Activated T-helper 1 cell treated with Interleukin-2 at 50 U/mL for 16 hours (primary cell): ENCODE measurements around the gene TMPRSS3.

Experiments used
- DNase-seq: peaks from one replicate; pipeline ENCODE4 v3.0.0-alpha.2; 2020; ENCODE audit warnings: low read depth

The TMPRSS3 gene

DNA sequence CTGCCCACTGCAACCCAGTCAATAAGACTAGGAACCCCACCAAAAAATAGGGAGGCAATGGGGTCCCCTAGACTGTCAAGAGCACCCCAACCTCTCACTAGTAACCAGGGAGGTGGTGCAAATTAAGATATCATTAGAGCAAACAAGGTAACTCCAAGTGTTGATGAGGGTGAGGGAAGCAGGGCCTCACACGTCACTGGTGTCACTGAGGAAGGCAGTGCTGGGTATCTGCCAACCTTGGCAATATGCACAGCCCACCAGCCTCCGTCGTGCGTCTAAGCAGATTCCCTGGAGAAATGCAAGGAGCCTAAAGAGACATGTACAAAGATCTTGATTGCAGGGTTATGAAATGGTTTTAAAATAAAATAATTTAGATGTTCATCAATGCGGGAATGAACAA is 11.6 kb upstream of the TMPRSS3 start:
- no peak for DNase-seq

DNA sequence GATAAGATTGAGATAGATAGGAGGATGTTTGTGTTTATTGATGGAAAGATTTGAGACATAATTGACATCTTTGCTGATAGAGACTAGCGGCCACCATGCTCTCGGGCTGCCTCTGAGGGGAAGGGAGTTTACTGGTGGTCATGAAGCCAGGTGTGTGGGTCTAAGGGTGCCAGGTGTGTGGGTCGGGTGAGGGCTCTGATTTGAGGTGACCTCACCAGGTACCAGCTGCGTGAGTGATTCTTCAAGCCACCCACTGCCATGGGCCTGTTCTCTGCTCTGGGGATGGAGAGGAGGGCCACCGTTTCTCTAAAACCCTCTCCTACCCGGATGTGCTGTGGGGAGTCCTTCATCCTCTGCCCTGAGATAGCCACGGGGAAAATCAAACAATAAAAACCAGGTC is 11.0 kb upstream of the TMPRSS3 start:
- DNase-seq: no peak

DNA sequence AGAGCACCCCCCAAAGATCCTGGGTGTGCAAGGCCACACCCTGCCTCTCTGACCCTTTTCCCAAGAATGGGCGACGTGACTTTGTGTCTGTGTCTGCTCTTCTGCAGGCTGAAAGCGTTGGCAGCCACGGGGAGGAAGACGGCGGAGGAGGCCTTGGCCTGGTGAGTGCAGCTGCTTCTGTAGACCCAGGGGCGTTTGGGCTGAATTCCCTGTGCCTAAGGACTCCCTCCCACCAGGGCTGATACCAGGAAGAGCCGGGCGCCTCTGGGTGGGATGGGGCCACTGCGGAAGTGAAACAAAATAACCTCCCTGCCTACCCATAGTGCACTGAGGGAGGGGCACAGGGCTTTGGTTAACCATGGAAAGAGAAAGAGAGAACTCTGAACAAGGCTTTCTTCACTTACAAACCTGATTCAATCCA is 10.4 kb upstream of the TMPRSS3 start:
- no peak for DNase-seq

DNA sequence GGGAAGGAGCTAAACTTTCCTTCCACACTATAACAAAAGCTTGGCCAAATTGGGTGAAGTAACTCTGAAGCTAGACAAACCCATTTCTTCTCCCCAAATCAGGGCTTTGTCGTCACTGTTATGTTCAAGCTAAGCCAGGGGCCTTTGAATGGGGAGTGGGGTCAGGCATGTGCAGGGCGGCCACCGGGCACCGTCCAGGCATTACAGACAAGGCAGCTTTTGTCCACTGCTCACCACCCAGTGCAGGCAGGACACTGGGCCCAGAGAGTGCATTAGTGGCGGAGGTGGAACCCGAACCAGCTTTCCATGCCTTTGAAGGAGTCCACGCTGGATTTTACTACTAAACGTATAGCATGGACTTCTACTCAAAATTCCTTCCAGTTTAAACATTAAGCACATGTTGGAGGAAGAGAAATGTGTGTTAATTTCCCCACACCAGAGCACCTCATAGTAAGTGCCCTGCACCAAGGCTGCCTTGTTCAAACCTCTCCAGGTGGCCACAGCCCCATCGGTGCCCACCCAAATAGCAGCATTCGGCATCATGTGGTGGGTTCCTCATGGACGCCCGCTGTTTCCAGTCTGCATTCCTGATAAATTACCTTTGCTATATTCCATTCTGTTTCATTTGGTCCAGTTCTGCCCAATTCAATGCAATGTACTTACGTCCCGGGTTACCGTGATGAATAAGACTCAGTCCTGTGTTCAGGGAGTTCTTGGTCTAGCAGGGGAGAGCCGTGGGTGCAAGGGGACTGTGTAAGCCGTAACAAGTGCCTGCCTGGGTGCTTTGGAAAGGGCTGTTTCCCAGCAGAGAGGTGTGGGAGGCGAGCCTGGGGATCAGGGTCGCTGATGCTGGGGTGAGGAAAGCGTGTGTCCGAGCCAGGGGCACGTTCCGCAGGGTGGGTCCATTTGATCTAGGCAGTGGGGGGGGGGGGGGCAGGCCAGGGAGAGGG is 9.5 kb upstream of the TMPRSS3 start:
- DNase-seq: no peak

DNA sequence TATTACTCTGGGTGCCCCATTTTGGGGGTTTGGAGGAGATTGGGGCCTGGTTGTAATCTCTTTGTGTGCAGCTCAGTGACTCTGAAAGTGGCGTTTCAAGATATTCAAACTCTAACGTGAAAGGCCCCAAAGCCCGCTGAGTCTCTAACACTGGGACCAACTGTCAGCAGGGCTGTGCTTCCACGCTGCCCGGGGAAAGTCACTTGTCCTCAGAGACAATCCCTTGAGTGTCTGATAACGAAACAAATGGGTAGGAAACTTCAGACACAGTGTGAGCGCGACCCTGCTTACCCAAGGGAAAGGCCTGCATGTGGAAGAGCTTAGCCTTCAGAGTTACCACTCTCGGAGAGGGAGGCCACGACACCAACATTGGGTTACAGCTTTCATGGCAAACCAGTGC is 8.7 kb upstream of the TMPRSS3 start:
- DNase-seq: no peak

DNA sequence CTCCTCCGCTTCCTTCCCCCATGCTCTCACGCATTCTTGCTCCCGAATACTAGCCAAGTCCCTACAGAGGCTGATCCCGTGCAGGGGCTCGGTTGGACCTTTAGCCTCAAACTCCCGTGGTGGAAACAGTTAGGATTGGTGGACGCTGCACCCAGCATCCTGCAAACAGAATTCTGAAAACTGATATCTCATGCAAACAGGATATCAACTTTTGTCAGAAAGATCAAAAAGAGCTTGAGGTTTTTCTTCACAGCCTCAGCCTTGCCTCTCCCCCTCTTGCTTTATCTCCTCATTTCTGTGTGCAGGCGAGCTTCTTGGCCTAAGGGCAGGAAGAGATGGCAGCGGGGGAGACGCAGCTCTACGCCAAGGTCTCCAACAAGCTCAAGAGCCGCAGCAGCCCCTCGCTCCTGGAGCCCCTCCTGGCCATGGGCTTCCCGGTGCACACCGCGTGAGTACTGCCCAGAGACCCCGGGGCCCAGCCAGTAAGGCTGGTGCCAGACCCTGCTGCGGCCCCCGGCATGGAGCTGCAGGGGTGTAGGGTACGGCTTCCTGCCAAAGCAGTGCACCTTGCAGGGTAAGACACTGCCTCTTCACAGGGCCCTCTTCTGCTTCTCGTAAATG is 7.9 kb upstream of the TMPRSS3 start, which contains the start of gene UBASH3A:
UBASH3A (plus strand) TSS at position 292 of the 621 bp plus-strand sequence; CDS start at position 336, 44 bp downstream.
- DNase-seq: no peak

DNA sequence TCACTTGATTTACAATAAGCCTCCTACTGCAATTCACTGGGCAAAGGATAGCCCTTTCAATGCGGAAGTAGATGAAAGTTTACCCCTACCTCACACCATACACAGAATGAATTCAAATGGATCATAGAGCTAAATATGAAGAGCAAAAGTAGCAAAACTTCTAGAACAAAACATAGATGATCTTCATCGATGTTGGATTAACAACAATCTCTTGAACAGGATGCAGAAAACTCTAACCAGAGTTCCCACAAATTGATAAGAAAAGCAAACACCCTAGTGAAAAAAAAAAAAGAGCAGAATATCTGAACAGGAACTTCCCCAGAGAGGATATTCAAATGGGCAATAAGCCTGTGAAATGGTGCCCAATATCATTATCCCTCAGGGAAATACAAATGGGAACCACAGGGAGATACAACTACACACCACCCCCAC is 6.0 kb upstream of the TMPRSS3 start:
- DNase-seq: no peak

DNA sequence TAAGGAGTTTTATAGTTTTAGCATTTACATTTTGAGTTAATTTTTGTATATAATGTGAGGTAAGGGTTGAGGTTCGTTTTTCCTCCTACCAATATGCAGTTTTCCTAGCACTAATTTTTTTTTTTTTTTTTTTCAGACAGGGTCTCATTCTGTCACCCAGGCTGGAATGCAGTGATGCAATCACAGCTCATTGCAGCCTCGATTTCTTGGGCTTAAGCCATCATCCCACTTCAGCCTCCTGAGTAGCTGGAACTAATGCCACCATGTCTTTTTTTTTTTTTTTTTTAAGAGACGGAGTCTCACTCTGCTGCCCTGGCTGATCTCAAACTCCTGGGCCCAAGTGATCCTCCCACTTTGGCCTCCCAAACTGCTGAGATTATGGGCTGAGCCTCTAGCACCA is 5.3 kb upstream of the TMPRSS3 start:
- no peak for DNase-seq

DNA sequence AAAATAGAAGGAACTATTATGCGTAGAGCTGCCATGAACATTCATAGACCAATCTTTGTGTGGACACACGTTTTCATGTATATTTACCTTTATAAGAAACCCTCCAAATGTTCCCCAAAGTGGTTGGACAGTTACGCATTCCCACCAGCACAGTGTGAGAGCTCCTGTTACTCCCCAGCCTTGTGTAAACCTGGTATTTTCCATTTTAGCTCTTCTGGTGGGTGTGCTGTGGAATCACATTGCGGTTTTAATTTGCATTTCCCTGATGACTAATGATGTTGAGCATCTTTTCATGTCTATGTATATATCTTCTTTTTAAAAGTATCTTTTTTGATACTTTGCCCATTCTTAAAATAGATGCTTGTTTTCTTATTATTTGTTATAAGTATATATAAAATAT is 4.7 kb upstream of the TMPRSS3 start:
- no peak for DNase-seq

DNA sequence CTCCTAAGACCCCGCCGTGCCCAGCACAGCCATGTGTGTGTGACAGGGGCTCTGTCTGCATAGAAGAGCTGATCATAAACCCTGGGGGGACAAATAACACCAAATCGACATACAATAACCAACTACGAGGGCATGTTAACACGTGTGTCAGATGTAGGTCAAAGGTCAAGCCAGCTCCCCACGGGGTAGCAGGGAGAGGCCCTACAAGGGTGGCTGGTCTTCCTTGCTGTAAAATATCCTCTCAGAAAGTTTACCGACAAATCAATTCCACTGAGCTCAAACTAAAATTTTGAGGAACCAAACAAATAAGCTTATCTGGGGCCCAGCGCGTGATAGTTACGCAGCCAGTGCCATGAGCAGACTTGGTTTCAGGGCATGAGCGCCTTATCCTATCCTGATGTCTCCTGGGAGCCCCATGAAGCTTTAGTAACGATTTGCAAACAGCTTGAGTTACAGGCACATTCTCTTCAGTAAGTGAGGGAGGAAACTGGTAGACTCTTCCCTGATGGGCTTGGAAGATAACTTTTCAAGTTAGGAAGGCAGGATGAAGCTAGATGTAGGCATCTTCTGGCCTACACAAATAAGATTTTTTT is 2.7 kb upstream of the TMPRSS3 start:
- no peak for DNase-seq

DNA sequence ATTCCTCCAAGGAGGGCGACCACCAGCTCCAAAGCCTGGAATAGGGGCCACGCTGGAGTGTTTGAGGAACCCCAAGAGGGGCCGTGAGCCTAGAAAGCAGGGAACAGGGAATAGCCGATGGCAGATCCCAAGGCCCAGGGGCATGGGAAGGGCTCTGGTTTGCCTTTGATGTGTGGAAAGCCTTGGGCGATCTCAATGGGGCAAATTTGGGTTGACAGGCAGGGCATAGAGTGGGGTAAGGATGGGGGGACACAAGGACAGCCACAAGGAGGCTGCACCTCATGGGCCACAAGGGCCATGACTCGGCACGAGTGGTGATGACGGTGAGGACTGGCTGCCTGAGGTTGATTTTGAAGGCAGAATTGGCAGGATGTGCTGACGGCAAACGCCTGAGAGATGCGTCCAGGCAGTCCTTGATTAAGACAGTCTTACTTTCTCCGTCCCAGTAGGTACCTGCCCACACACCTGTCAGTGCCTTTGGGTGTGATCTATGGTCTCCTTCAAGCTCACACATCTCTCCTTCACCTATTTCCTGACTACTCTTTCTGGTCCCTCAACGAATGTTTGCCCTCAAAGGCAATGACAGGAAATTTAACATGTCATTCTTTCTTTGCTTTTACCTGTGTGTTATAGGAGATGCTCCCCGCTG is 2.0 kb upstream of the TMPRSS3 start:
- DNase-seq: no peak

DNA sequence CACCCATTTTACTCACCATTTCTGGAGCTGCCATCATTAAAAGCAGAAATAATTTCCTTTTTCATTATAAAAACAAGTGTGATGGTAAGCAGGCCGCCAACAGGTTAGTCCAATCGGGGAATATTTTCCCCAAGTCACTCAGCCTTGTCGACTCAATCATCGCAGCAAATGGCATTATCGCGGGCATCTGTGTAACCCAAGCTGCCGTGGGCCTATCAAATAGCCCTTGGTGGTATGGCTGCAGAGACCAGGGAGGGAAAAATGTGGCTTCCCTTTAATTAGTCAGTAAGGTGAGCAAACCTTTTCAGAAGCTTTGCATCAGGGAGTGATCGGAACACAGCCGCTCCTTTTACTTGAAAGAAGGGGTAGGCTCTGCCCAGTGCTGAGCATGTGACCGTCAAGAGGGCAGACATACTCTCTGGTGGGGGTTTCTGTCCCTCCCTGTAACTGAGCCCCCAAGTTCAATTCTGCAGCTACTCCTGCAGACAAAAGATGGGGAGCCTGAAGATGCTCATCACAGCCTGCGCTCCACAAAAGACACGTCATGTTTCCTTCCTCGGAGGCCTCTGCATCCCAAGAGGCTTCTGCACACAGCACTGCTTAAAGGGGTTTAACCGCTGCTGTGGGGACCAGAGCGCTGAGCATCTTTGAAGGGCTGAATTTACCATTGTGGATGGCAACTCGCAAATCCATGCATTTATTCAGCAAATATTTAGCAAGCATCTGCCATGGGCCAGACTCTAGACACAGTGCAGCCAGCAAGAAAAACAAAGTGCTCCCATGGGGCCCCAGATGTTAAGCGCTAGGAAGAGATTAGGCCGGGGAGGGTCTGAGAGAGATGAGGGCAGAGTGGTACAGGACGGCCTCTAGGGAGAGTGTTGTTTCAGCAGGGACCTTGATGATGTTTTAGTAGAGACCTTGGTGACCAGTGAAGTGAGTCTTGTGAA is 1.2 kb upstream of the TMPRSS3 start:
- no peak for DNase-seq

DNA sequence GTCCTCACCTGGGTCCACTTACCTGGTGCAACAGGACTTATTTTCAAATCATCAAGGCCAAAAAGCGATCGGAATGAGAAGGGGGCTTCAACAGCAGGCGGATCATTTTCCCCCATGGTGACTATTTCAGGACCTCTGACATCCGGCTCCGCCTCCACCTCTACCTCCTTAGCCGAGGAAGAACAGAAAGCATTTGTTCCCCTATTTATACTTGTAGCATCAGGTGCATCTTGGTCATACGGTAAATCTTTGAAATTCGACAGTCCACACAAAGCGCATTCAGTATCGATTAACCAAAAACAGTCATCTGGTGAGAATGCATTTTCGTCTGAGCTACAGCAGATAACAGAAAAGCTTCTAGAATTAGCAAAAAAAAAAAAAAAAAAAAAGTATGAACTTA is 550 bp downstream of the TMPRSS3 start:
- DNase-seq: no peak

DNA sequence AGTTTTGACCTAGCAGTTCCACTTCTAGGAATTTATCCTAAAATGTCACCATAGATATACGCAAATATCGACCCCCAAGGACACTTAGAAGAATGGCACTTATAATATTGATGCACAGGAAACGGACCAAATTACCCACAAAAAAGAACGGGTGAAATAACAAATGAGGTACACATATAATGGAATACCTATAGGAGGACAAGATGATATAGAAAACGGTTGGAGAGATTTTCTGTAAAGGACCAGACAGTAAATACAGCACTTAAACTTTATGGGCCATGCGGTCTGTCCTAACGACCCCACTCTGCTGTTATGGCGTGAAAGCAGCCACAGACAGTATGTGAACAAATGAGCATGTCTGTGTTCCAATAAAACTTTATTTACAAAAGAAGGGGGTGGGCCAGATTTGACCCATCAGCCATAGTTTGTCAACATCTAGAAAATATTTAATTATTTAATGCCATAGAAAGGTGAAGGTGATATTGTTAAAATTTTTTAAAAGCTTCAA is 2.4 kb downstream of the TMPRSS3 start:
- no peak for DNase-seq

DNA sequence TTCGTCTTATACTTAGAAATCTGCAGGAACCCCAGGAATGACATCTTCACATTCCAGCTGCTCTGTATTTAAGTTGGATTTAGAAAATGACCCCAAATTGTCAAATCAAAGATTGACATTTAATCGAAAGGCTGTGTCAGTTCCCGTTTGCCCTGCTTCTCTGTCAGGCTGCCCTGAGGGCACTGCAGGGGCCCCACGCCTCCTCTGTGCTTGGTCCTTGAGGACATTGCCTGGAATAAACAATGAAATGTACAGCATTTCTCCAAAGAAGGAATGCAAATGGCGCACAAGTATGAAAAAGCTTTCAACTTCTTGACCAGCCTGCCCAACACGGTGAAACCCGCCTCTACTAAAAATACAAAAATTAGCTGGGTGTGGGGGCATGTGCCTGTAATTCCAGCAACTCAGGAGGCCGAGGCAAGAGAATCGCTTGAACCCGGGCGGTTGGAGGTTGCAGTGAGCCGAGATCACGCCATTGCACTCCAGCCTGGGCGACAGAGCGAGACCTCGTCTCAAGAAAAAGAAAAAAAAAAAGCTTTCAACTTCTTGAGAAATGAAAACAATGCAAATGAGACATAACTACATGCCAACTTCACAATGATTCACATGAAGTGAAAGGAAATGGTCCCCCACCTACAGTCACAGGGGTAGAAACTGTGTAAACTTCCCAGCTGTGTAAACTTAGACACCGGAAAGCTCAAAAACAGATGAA is 3.0 kb downstream of the TMPRSS3 start:
- DNase-seq: no peak

DNA sequence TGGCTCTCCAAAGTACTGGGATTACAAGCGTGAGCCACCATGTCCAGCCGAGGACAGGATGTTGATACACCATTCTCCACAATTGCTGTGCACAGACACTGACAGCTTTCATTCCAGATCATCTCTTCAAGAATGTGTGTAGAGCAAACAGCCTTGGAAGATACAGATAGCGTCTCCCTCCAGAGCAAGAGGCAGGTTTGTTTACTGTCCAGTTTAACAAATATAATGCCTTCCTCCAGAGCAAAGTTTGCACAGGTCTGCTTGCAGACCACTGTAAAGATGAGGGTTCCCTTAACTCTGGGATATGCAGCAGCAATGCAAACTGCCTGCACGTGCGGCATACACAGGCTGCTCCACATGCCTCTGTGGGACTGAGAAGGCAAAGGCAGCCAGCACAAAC is 4.6 kb downstream of the TMPRSS3 start:
- DNase-seq: no peak

DNA sequence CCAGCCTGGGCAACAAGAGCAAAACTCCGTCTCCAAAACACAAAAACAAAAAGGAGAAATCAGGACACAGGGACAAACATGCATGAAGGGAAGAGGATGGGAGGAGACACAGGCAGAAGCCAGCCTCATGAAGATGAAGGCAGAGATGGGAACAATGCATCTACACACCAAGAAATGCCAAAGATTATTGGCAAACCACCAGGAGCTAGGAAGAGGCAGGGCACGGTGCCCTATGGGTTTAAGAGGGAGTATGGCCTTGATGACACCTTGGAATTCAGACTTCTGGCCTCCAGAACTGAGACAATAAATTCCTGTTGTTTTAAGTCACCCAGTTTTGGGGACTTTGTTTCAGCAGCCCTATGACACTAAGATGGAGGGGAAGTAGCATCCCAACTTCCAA is 5.2 kb downstream of the TMPRSS3 start:
- no peak for DNase-seq

DNA sequence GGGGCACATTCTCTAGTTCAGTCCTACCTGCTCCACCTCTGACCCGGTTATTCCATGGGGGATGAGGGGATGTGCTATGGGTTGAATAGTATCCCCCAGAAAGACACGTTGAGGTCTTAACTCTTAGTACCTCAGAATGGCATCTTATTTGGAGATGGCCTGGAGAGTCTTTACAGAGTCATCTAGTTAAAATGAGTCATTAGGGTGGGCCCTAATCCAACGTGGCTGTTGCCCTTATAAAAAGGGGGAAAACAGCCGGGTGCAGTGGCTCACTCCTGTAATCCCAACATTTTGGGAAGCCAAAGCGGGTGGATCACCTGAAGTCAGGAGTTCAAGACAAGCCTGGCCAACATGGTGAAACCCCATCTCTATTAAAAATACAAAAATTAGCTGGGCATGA is 5.7 kb downstream of the TMPRSS3 start:
- DNase-seq: no peak

DNA sequence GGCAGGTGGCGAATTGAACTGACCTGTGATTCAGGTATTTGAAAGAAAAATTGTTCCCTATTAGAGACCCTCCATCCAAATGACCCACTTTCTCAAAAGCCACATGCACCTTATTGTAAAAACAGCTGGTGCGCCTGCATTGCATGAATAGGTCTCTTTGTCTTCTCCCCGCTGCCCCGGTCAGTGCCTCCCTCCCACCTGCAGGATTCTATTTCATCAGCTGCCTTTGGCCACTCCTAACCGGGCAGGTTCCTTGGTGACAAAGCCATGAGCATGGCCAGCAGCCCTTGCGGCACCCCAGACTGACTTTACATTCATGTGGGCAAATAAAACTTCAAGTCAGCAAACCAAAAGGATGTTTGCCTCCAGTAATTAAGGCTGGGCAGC is 6.4 kb downstream of the TMPRSS3 start:
- DNase-seq: no peak

DNA sequence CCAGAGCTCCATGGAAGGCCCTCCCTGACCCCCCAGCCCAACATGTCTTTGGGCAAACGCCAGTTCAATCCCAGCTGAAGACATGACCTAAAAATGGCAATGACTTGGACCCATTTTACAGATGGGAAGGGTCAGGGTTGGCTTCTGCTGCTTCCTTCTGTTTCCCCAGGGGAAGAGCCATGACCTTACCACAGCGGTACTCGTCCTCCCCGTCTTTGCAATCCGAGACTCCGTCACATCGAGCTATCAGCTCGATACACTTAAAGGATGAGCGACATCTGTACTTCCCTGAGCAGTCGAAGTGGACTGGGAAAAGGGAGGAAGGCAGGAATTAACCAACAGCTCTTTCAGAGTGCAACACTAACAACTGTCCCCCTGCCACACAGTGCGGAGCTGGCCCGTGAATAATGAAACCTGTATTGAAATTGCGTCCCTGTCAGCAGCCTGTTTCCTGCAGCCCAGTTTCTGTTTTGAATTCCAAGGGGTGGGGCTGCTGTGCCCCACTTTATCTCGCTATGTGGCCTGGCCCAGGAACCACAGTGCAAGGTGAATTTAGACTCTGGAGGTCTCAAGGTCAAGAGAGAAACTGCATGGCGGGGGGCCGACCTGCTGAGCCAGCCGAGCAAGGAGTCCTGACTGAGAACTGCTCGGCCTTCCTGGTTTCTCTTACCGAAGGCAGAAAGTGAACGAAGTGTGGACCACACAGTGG is 7.0 kb downstream of the TMPRSS3 start:
- no peak for DNase-seq
